ENCODE data around the gene TSHZ2. TPM values are rescaled to one million over a fixed set of nuclear protein-coding genes. Genes with fewer than 3 reads are reported as not detected.
A peak's percentile ranks its signal among the peaks of the same experiment; 100 is the strongest.

The TSHZ2 gene
- total RNA-seq, 1 donor from 2014 or later, result 10.3 TPM

- ATAC-seq, result no peak
Observed at GRCh38 chr20:53064935-53065334, 92.8 kb downstream of the TSHZ2 start.

- no peak for ATAC-seq
Observed at GRCh38 chr20:53068241-53068640, 96.1 kb downstream of the TSHZ2 start.

- no peak for ATAC-seq
Observed at GRCh38 chr20:53069132-53069531, 97.0 kb downstream of the TSHZ2 start.

- ATAC-seq, result no peak
Observed at GRCh38 chr20:53070224-53070623, 98.1 kb downstream of the TSHZ2 start.

GRCh38 chr20:53070706-53071392, 98.7 kb downstream of the TSHZ2 start:
- ATAC-seq, result peak; percentile 60

GRCh38 chr20:53071833-53072232, 99.7 kb downstream of the TSHZ2 start:
- ATAC-seq, result no peak

GRCh38 chr20:53072923-53073579, 100.9 kb downstream of the TSHZ2 start:
- no peak for ATAC-seq

GRCh38 chr20:53073636-53074415, 101.7 kb downstream of the TSHZ2 start:
- ATAC-seq, result no peak

GRCh38 chr20:53074811-53075314, 102.7 kb downstream of the TSHZ2 start:
- ATAC-seq, result peak; percentile 56

GRCh38 chr20:53076668-53077067, 104.5 kb downstream of the TSHZ2 start:
- ATAC-seq, result no peak

GRCh38 chr20:53077373-53078205, 105.4 kb downstream of the TSHZ2 start:
- peak; percentile 59 for ATAC-seq

- no peak for ATAC-seq
Observed at GRCh38 chr20:53078761-53079160, 106.6 kb downstream of the TSHZ2 start.

GRCh38 chr20:53079261-53079691, 107.1 kb downstream of the TSHZ2 start:
- ATAC-seq, result no peak

GRCh38 chr20:53079828-53080686, 107.9 kb downstream of the TSHZ2 start:
- ATAC-seq, result no peak

GRCh38 chr20:53080687-53080962, 108.5 kb downstream of the TSHZ2 start:
- ATAC-seq, result no peak

GRCh38 chr20:53080969-53081871, 109.1 kb downstream of the TSHZ2 start:
- peak; percentile 95 for ATAC-seq

GRCh38 chr20:53081916-53082863, 110.0 kb downstream of the TSHZ2 start:
- ATAC-seq, result no peak

- no peak for ATAC-seq
Observed at GRCh38 chr20:53083411-53083810, 111.3 kb downstream of the TSHZ2 start.

GRCh38 chr20:53084408-53084997, 112.3 kb downstream of the TSHZ2 start:
- no peak for ATAC-seq

All from esophagus mucosa (tissue), 1 donor.